ENCODE results near the gene SEC62. TPM values are rescaled to one million over a fixed set of nuclear protein-coding genes. Genes with fewer than 3 reads are reported as not detected.

SEC62 gene
- total RNA-seq, 1 donor from 2014 or later: 157 TPM

DNA sequence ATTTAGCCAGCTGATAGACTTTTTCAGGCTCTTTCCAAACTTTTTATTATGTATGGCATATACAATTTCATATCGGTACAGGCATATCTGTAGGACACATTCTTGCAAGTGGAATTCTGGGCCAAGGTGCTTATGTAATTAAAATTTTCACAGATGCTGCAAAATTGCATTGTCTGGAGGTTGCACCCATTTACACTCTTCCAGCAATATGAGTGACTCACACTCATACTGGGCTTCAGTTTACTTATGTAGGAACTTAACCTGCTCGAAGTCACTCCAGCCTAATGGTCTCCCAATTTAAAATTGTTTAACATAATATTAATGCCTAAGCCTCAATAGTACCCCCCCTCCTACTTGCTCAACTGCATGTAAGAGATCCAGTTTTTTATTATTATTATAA lies 11.2 kb upstream of the SEC62 start:
- intact Hi-C loops (cut with DNase I): no loop called here
- no peak overlapping the region for H3K27ac ChIP-seq
- H3K9me3 ChIP-seq: no peaks in the 10 kb centered on the region
- ATAC-seq (no peak), DNase-seq (no peak)
- no peaks in the 10 kb centered on the region for H3K36me3 ChIP-seq
- TF ChIP-seq, protein P1, sequence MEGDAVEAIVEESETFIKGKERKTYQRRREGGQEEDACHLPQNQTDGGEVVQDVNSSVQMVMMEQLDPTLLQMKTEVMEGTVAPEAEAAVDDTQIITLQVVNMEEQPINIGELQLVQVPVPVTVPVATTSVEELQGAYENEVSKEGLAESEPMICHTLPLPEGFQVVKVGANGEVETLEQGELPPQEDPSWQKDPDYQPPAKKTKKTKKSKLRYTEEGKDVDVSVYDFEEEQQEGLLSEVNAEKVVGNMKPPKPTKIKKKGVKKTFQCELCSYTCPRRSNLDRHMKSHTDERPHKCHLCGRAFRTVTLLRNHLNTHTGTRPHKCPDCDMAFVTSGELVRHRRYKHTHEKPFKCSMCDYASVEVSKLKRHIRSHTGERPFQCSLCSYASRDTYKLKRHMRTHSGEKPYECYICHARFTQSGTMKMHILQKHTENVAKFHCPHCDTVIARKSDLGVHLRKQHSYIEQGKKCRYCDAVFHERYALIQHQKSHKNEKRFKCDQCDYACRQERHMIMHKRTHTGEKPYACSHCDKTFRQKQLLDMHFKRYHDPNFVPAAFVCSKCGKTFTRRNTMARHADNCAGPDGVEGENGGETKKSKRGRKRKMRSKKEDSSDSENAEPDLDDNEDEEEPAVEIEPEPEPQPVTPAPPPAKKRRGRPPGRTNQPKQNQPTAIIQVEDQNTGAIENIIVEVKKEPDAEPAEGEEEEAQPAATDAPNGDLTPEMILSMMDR (IDR thresholded peaks at IDR 0.05): no peak
- no peak overlapping the region for H3K4me3 ChIP-seq
- H3K4me1 ChIP-seq: no peaks in the 10 kb centered on the region
- no peaks in the 10 kb centered on the region for H3K27me3 ChIP-seq

DNA sequence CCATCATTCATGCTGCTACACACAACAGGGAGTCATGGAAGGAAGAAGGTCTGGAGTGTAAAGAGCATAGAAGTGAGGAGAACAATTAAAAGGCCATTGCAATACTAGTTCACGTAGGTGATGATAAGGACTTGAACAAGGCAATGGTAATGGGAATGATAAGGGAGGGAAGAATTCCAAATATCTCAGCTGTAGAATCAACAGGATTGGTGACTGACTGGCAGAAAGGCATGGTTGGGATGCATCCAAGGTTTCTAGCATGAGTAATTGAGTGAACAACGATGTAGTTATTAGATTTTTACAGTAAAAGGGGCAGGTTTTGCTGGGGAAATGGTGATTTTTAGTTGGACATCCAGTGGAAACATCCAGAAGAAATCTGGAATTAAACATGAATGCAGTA lies 2.4 kb upstream of the SEC62 start:
- H3K9me3 ChIP-seq: no peaks in the 10 kb centered on the region
- H3K27me3 ChIP-seq: no peaks in the 10 kb centered on the region
- no peak for ATAC-seq
- intact Hi-C loops (cut with DNase I): no loop called here
- no peak overlapping the region for H3K4me3 ChIP-seq
- H3K4me1 ChIP-seq: peaks cover 21% of the 10 kb centered on the region
- H3K27ac ChIP-seq: no peak overlapping the region
- no peaks in the 10 kb centered on the region for H3K36me3 ChIP-seq
- TF ChIP-seq, protein P1 (IDR thresholded peaks at IDR 0.05): no peak
- DNase-seq: no peak

DNA sequence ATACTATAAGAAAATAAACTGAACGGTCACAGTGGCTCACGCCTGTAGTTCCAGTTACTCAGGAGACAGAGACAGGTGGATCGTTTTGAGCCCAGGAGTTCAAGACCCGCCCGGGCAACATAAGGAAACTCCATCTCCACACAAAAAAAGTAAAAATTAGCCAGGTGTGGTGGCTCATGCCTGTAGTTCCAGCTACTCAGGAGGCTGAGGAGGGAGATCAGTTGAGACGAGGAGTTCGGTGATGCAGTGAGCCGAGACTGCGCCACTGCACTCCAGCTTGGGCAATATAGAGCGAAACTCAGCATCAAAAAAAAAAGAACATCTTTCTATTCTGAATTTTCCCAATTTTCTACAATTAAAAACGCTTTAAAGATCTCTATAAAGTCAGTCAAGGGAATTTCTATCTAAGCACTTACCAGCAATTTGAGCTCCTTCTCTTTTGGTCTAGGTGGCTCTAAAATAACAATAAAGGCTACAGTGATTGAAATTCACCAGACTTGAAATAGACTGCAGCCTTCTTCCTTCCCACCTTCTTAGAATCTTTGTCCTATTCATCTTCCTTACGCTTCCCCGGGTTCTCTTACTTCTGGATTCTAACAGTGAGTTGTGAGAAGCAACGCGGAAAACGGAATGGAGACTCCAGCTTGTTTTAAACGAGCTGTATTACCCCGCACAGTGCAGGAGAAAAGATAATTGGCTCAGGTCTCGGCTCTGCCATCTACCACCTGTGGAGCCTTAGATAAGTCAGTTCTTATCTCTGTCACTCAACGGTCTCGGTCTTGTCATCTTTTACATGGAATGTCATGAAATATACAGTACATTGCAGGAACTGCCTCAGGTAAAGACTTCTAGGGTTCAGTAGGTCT lies 812 bp upstream of the SEC62 start:
- Histone ChIP-seq H3K36me3 (no peaks in the 10 kb centered on the region), H3K4me1 (peaks cover 36% of the 10 kb centered on the region), H3K27ac (peak overlapping the region; percentile 94), H3K9me3 (no peaks in the 10 kb centered on the region), H3K27me3 (no peaks in the 10 kb centered on the region), H3K4me3 (peak overlapping the region; percentile 78)
- ATAC-seq (no peak), DNase-seq (no peak)
- intact Hi-C loops (cut with DNase I): no loop called here
- TF ChIP-seq, protein P1 (IDR thresholded peaks at IDR 0.05): no peak

DNA sequence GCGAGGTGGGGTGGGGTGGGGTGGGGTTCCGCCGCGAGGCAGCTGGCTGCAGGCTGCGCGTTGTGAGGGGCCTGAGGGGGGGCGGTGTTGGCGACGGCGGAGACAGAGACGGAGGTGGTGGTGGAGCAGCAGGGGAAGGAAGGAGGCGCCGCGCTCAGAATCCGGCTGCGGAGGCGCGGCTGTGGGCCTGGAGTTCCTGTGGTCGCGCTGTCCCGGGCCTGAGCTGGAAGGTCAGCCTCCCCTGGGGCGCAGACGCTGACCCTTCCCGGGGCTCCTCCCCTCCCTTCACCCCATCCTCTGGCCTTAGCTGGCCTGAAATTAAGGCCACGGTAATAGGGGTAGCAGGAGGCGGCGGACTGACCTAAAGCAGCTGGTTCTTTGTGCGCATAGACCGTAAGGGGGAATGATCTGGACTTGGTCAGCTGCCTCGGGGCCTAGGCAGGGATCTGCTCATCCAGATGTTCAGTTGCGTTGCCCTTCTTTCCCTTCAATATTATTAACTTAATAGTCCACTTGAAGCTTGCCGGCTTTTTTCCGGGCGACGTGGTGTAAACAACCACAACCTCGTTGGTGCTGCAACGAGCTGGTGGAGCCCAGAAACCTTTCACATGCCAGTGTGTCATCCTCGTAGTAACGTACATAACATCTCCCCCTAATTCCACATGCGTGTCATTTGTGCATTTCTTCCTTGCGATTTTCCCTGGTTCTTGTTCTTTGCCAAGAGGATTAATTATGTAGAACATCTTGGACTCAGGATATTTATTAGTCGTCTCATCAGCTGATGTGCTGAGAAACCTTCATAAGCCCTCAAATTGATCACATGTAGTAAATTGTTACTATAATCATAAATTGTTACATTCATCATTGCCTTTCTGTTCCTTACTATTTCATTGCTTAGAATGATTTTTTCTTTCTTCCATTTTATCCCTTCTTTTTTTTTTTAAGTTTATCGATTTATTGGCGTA lies 626 bp downstream of the SEC62 start:
- Histone ChIP-seq H3K4me1 (peaks cover 41% of the 10 kb centered on the region), H3K4me3 (peak overlapping the region; percentile 78), H3K27ac (peak overlapping the region; percentile 94), H3K9me3 (no peaks in the 10 kb centered on the region), H3K36me3 (no peaks in the 10 kb centered on the region), H3K27me3 (no peaks in the 10 kb centered on the region)
- TF ChIP-seq, protein P1 (IDR thresholded peaks at IDR 0.05): no peak
- DNase-seq (no peak), ATAC-seq (peak; percentile 85)
- intact Hi-C loops (cut with DNase I): no loop called here

DNA sequence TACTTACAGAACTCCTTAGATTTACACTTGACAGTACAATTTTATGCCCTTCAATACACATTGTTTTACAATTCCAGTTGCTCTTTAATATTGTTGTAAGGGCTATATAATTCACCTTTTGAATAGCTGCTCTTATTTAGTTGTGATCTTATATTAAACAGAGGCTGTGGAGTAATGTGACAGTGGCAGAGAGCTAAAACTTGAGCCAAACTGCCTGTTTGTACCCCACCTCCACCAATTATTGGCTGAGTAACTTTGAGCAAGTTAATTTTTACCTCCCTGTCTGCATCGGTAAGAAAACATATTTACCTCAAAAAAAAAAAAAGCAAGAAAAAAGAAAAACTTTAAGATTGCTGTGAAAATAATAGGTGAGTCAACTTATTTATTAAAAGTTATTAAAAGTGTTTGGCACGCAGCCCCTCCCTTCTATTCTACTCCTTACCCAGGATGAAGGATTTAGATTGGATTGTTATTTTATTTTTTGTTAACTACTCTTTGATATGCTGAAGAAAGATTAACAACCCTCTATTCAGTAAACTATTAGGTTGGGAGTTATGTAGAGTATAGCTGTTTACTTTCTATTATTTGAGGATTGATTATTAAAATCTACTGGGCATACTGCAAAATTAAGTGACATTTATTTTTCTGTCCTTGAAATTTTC lies 1.7 kb downstream of the SEC62 start:
- no peaks in the 10 kb centered on the region for H3K27me3 ChIP-seq
- peak overlapping the region; percentile 78 for H3K4me3 ChIP-seq
- peak overlapping the region; percentile 94 for H3K27ac ChIP-seq
- H3K9me3 ChIP-seq: no peaks in the 10 kb centered on the region
- H3K36me3 ChIP-seq: peaks cover 2% of the 10 kb centered on the region
- ATAC-seq (no peak), DNase-seq (no peak)
- intact Hi-C loops (cut with DNase I): no loop called here
- peaks cover 41% of the 10 kb centered on the region for H3K4me1 ChIP-seq
- TF ChIP-seq, protein P1 (IDR thresholded peaks at IDR 0.05): no peak
